HG03025 (cell line): ENCODE results near the gene RAB5IF.

ENCODE experiments used
- ATAC-seq: cut with Tn5 transposase; IDR thresholded peaks from one replicate; pipeline ENCODE4 v1.9.1; 2021; ENCODE audit warnings: mild to moderate bottlenecking, moderate library complexity; ENCODE audit not compliant: unreplicated experiment, low FRiP score

Gene RAB5IF

DNA sequence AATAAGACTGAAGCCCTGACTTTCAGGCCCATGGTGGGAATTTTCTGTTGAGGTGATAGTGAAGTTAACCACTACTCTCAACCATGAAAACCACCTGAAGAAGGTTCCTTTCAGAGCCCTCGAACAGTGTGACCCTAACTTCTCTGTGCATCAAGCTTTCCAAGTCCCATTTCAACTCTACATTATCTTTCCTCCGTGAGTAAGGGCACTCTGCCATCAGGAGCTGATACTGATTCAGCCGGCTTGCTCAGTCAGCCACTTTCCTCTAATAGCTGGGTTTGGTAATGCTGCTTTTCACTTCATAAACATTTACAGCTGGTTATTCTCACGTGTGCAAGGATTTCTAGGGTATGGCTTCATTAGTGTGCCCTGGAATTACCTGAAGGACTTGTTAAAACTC lies 51.2 kb downstream of the RAB5IF start:
- ATAC-seq, result no peak

DNA sequence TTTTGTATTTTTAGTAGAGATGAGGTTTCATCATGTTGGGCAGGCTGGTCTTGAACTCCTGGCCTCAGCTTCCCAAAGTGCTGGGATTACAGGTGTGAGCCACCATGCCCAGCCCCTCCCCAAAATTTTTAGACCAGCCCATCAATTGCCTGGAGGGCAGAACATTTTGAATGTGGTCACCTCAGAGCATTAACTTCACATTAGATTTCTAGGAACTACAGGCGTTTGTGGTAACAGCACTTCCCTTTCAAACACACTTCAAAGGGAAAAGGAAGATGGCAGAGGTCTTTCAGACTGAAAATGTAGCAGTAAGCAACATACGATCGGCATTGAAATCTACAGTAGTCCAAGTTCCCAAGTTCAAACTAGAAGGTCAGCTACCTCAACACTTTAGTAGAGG lies 52.7 kb downstream of the RAB5IF start:
- no peak for ATAC-seq
